Mucosa of stomach (tissue), 1 donor: Measurements from ENCODE around the gene PXK.

ENCODE experiments used
- H3K27me3 ChIP-seq: one replicate; pipeline ENCODE4 v1.7.0; 2013; ENCODE audit warnings: mild to moderate bottlenecking, low read length; ENCODE audit not compliant: control insufficient read depth, insufficient read depth
- H3K36me3 ChIP-seq: one replicate; pipeline ENCODE4 v1.7.0; 2013; ENCODE audit warnings: low read length; ENCODE audit not compliant: control insufficient read depth, insufficient read depth
- H3K4me1 ChIP-seq: one replicate; pipeline ENCODE4 v1.7.0; 2013; ENCODE audit warnings: mild to moderate bottlenecking, low read length; ENCODE audit not compliant: control insufficient read depth, insufficient read depth
- H3K4me3 ChIP-seq: one replicate; pipeline ENCODE4 v1.7.0; 2013; ENCODE audit warnings: low read length
- H3K9ac ChIP-seq: one replicate; pipeline ENCODE4 v1.7.0; 2013; ENCODE audit warnings: mild to moderate bottlenecking, low read length, moderate library complexity
- H3K9me3 ChIP-seq: one replicate; pipeline ENCODE4 v1.7.0; 2013; ENCODE audit warnings: mild to moderate bottlenecking, low read length, moderate library complexity; ENCODE audit not compliant: control insufficient read depth
- donor health status: Pancreatic carcinoma.

The PXK gene

GRCh38 chr3:58394339-58394738 lies 61.6 kb downstream of the PXK start:
- Histone ChIP-seq H3K27me3 (no peaks in the 10 kb centered on the region), H3K4me3 (no peak overlapping the region), H3K9ac (no peak overlapping the region), H3K4me1 (no peaks in the 10 kb centered on the region), H3K9me3 (no peaks in the 10 kb centered on the region), H3K36me3 (peaks cover 8% of the 10 kb centered on the region)

- Histone ChIP-seq H3K4me3 (no peak overlapping the region), H3K36me3 (peaks cover 8% of the 10 kb centered on the region), H3K27me3 (no peaks in the 10 kb centered on the region), H3K9ac (no peak overlapping the region), H3K9me3 (no peaks in the 10 kb centered on the region), H3K4me1 (no peaks in the 10 kb centered on the region)
Measured at GRCh38 chr3:58398669-58399333, 66.1 kb downstream of the PXK start.

- Histone ChIP-seq H3K36me3 (no peaks in the 10 kb centered on the region), H3K4me1 (no peaks in the 10 kb centered on the region), H3K27me3 (no peaks in the 10 kb centered on the region), H3K9me3 (no peaks in the 10 kb centered on the region), H3K4me3 (no peak overlapping the region), H3K9ac (no peak overlapping the region)
Measured at GRCh38 chr3:58403513-58404109, 70.9 kb downstream of the PXK start.

- Histone ChIP-seq H3K4me1 (no peaks in the 10 kb centered on the region), H3K4me3 (no peak overlapping the region), H3K36me3 (peaks cover 4% of the 10 kb centered on the region), H3K9ac (no peak overlapping the region), H3K27me3 (no peaks in the 10 kb centered on the region), H3K9me3 (no peaks in the 10 kb centered on the region)
Measured at GRCh38 chr3:58404396-58404795, 71.7 kb downstream of the PXK start.

- Histone ChIP-seq H3K36me3 (peaks cover 4% of the 10 kb centered on the region), H3K9me3 (no peaks in the 10 kb centered on the region), H3K27me3 (no peaks in the 10 kb centered on the region), H3K4me3 (no peak overlapping the region), H3K9ac (no peak overlapping the region), H3K4me1 (no peaks in the 10 kb centered on the region)
Measured at GRCh38 chr3:58408906-58409305, 76.2 kb downstream of the PXK start.

GRCh38 chr3:58409663-58410062 lies 77.0 kb downstream of the PXK start:
- no peaks in the 10 kb centered on the region for H3K27me3 ChIP-seq
- no peak overlapping the region for H3K4me3 ChIP-seq
- H3K9ac ChIP-seq: no peak overlapping the region
- no peaks in the 10 kb centered on the region for H3K9me3 ChIP-seq
- H3K4me1 ChIP-seq: peaks cover 4% of the 10 kb centered on the region
- H3K36me3 ChIP-seq: peaks cover 4% of the 10 kb centered on the region

GRCh38 chr3:58411036-58411435 lies 78.3 kb downstream of the PXK start:
- H3K4me1 ChIP-seq: peaks cover 7% of the 10 kb centered on the region
- no peaks in the 10 kb centered on the region for H3K9me3 ChIP-seq
- H3K27me3 ChIP-seq: no peaks in the 10 kb centered on the region
- H3K4me3 ChIP-seq: no peak overlapping the region
- H3K36me3 ChIP-seq: peaks cover 4% of the 10 kb centered on the region
- H3K9ac ChIP-seq: no peak overlapping the region

- Histone ChIP-seq H3K9ac (no peak overlapping the region), H3K27me3 (no peaks in the 10 kb centered on the region), H3K9me3 (no peaks in the 10 kb centered on the region), H3K4me1 (peaks cover 7% of the 10 kb centered on the region), H3K36me3 (peaks cover 4% of the 10 kb centered on the region), H3K4me3 (no peak overlapping the region)
Measured at GRCh38 chr3:58411851-58412830, 79.4 kb downstream of the PXK start.

- H3K27me3 ChIP-seq: no peaks in the 10 kb centered on the region
- H3K36me3 ChIP-seq: no peaks in the 10 kb centered on the region
- H3K4me3 ChIP-seq: no peak overlapping the region
- peaks cover 10% of the 10 kb centered on the region for H3K4me1 ChIP-seq
- no peaks in the 10 kb centered on the region for H3K9me3 ChIP-seq
- H3K9ac ChIP-seq: no peak overlapping the region
Measured at GRCh38 chr3:58414538-58415197, 82.0 kb downstream of the PXK start.

GRCh38 chr3:58416191-58416590 lies 83.5 kb downstream of the PXK start:
- H3K36me3 ChIP-seq: no peaks in the 10 kb centered on the region
- H3K9me3 ChIP-seq: no peaks in the 10 kb centered on the region

GRCh38 chr3:58417075-58417474 lies 84.4 kb downstream of the PXK start:
- H3K4me3 ChIP-seq: no peak overlapping the region

More at GRCh38 chr3:58416191-58416590, 83.5 kb downstream of the PXK start:
- no peak overlapping the region for H3K4me3 ChIP-seq
- H3K9ac ChIP-seq: no peak overlapping the region
- peaks cover 12% of the 10 kb centered on the region for H3K4me1 ChIP-seq
- no peaks in the 10 kb centered on the region for H3K27me3 ChIP-seq

More at GRCh38 chr3:58417075-58417474, 84.4 kb downstream of the PXK start:
- Histone ChIP-seq H3K9me3 (no peaks in the 10 kb centered on the region), H3K36me3 (no peaks in the 10 kb centered on the region), H3K27me3 (no peaks in the 10 kb centered on the region), H3K9ac (no peak overlapping the region), H3K4me1 (peaks cover 12% of the 10 kb centered on the region)
